Measurements from ENCODE around the gene OXTR.
A peak's percentile ranks its signal among the peaks of the same experiment; 100 is the strongest.

OXTR gene

GRCh38 chr3:8741581-8742261 lies 27.7 kb downstream of the OXTR start:
- no peak for TF ChIP-seq CTCF (IDR thresholded peaks at IDR 0.05; ENCODE audit: insufficient read depth, missing control alignments)
- DNase-seq (ENCODE audit: insufficient read length, low spot score): no peak
- no peak for FAIRE-seq

- DNase-seq (ENCODE audit: insufficient read length, low spot score) (no peak), FAIRE-seq (no peak)
- no peak for TF ChIP-seq CTCF (IDR thresholded peaks at IDR 0.05; ENCODE audit: insufficient read depth, missing control alignments)
Measured at GRCh38 chr3:8739757-8740504, 29.5 kb downstream of the OXTR start.

- FAIRE-seq: no peak
- TF ChIP-seq CTCF (IDR thresholded peaks at IDR 0.05; ENCODE audit: insufficient read depth, missing control alignments): no peak
- DNase-seq (ENCODE audit: insufficient read length, low spot score): no peak
Measured at GRCh38 chr3:8738639-8739038, 30.8 kb downstream of the OXTR start.

- FAIRE-seq (no peak), DNase-seq (ENCODE audit: insufficient read length, low spot score) (no peak)
- no peak for TF ChIP-seq CTCF (IDR thresholded peaks at IDR 0.05; ENCODE audit: insufficient read depth, missing control alignments)
Measured at GRCh38 chr3:8737823-8738222, 31.6 kb downstream of the OXTR start.

- TF ChIP-seq CTCF (IDR thresholded peaks at IDR 0.05; ENCODE audit: insufficient read depth, missing control alignments): no peak
- DNase-seq (ENCODE audit: insufficient read length, low spot score) (no peak), FAIRE-seq (no peak)
Measured at GRCh38 chr3:8737301-8737700, 32.1 kb downstream of the OXTR start.

- no peak for TF ChIP-seq CTCF (IDR thresholded peaks at IDR 0.05; ENCODE audit: insufficient read depth, missing control alignments)
- no peak for FAIRE-seq
- DNase-seq (ENCODE audit: insufficient read length, low spot score): peak; percentile 65
Measured at GRCh38 chr3:8736436-8736835, 33.0 kb downstream of the OXTR start.

GRCh38 chr3:8734908-8735307 lies 34.5 kb downstream of the OXTR start:
- no peak for TF ChIP-seq CTCF (IDR thresholded peaks at IDR 0.05; ENCODE audit: insufficient read depth, missing control alignments)
- no peak for DNase-seq (ENCODE audit: insufficient read length, low spot score)
- no peak for FAIRE-seq
